ENCODE results near the gene ADAM8. TPM values are rescaled to one million over a fixed set of nuclear protein-coding genes. Genes with fewer than 3 reads are reported as not detected.
A peak's percentile ranks its signal among the peaks of the same experiment; 100 is the strongest.
"Not testable (repeated sequence)": the region's sequence is repeated elsewhere in the genome, so short reads cannot be mapped to it uniquely, and the experiment has no call there.

Gene ADAM8
- total RNA-seq, 1 donor from 2014 or later: 7.4 TPM

- ATAC-seq: no peak
- no peak for DNase-seq (ENCODE audit: low spot score)
Observed at GRCh38 chr10:133270204-133270603, 6.5 kb downstream of the ADAM8 start.

GRCh38 chr10:133269367-133269766, 7.3 kb downstream of the ADAM8 start:
- ATAC-seq (no peak), DNase-seq (ENCODE audit: low spot score) (no peak)

- ATAC-seq: no peak
- DNase-seq (ENCODE audit: low spot score): no peak
Observed at GRCh38 chr10:133268532-133268931, 8.1 kb downstream of the ADAM8 start.

GRCh38 chr10:133267829-133268228, 8.8 kb downstream of the ADAM8 start:
- DNase-seq (ENCODE audit: low spot score): no peak
- no peak for ATAC-seq

GRCh38 chr10:133267293-133267692, 9.4 kb downstream of the ADAM8 start:
- no peak for ATAC-seq
- no peak for DNase-seq (ENCODE audit: low spot score)

- DNase-seq (ENCODE audit: low spot score) (no peak), ATAC-seq (no peak)
Observed at GRCh38 chr10:133266056-133266795, 10.4 kb downstream of the ADAM8 start.

- not testable (repeated sequence) for DNase-seq (ENCODE audit: low spot score); ATAC-seq
Observed at GRCh38 chr10:133265052-133265451, 11.6 kb downstream of the ADAM8 start.

GRCh38 chr10:133264461-133264860, 12.2 kb downstream of the ADAM8 start:
- no peak for ATAC-seq

GRCh38 chr10:133263674-133264073, 13.0 kb downstream of the ADAM8 start:
- no peak for ATAC-seq
- DNase-seq (ENCODE audit: low spot score): no peak

More at GRCh38 chr10:133264461-133264860, 12.2 kb downstream of the ADAM8 start:
- no peak for DNase-seq (ENCODE audit: low spot score)

GRCh38 chr10:133262696-133263095, 14.0 kb downstream of the ADAM8 start:
- DNase-seq (ENCODE audit: low spot score) (no peak), ATAC-seq (no peak)

GRCh38 chr10:133261726-133262325, 14.8 kb downstream of the ADAM8 start:
- ATAC-seq: peak; percentile 87
- peak; percentile 93 for DNase-seq (ENCODE audit: low spot score)

GRCh38 chr10:133260895-133261725, 15.6 kb downstream of the ADAM8 start:
- ATAC-seq: peak; percentile 52
- no peak for DNase-seq (ENCODE audit: low spot score)

GRCh38 chr10:133259602-133259989, 17.1 kb downstream of the ADAM8 start:
- ATAC-seq (no peak), DNase-seq (ENCODE audit: low spot score) (no peak)

- DNase-seq (ENCODE audit: low spot score) (no peak), ATAC-seq (no peak)
Observed at GRCh38 chr10:133258818-133259601, 17.7 kb downstream of the ADAM8 start.

GRCh38 chr10:133258066-133258817, 18.4 kb downstream of the ADAM8 start:
- ATAC-seq (no peak), DNase-seq (ENCODE audit: low spot score) (no peak)

- peak; percentile 68 for DNase-seq (ENCODE audit: low spot score)
- peak; percentile 56 for ATAC-seq
Observed at GRCh38 chr10:133257489-133258065, 19.1 kb downstream of the ADAM8 start.

- ATAC-seq: no peak
- no peak for DNase-seq (ENCODE audit: low spot score)
Observed at GRCh38 chr10:133255323-133255722, 21.3 kb downstream of the ADAM8 start.

GRCh38 chr10:133254421-133255120, 22.1 kb downstream of the ADAM8 start:
- no peak for DNase-seq (ENCODE audit: low spot score)
- no peak for ATAC-seq

GRCh38 chr10:133253361-133253955, 23.2 kb downstream of the ADAM8 start:
- ATAC-seq (no peak), DNase-seq (ENCODE audit: low spot score) (no peak)

All from left lobe of liver (tissue), 2 donors.